ENCODE data around the gene LHFPL2. TPM values are rescaled to one million over a fixed set of nuclear protein-coding genes. Genes with fewer than 3 reads are reported as not detected.
"Not testable (repeated sequence)": the region's sequence is repeated elsewhere in the genome, so short reads cannot be mapped to it uniquely, and the experiment has no call there.

The LHFPL2 gene
- polyA plus RNA-seq, 3 donors = 3.7 to 11.6 (median 7.3) TPM

DNA sequence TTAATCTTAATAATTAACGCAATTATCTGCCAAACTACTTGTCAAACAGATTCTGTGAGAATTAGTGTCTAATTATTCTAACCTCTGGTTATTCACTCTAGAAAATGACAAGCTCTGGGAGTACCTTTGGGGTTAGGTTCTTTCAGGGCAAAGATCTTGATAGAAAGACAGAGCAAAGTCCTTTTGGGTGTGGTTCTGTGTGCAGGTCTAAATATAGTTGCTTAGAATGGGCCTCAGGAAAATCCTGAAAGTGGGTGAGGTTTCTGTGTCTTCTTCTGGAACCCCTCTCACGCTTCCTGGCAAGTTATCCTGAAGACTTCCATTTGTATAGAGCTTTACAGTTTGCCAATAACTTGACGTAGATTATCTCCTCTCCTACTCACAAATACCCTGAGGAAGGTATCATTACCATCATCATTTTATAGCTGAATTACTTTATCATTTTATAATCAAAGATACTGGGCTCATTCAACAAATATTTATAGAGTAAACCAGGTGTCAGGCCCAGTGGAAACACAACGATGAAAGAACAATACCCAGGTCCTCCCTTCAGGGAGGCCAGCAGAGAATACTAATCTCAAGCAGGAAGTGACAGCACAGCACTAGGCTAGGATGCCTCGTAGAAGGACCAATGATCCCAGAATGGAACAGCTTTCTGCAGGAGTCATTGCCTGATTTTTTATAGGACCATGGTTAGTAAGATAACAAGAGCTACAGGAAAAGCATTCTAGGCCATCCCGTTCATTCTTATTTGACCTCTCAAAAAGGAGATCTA, 27.6 kb upstream of the LHFPL2 start:
- WGBS (ENCODE audit: insufficient coverage) = 100% methylated on average over 1 of the region's 6 CpGs

DNA sequence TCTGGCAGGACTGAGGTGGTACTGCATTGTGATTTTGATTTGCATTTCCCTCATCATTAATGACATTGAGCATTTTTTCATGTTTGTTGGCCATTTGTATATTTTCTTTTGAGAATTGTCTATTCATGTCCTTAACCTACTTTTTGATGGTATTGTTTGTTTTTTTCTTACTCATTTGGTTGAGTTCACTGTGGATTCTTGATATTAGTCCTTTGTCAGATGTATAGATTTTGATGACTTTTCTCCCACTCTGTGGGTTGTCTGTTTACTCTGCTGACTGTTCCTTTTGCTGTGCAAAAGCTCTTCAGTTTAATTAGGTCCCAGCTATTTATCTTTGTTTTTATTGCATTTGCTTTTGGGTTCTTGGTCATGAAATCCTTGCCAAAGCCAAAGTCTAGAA, 25.3 kb upstream of the LHFPL2 start:
- intact Hi-C loops (cut with micrococcal nuclease); H3K36me3 ChIP-seq (replicated peaks in 1 of 2; ENCODE audit: control insufficient read depth in 1 of 2, insufficient read depth in 2 of 2, low read length in 2 of 2); H3K4me3 ChIP-seq (replicated peaks in 1 of 3; ENCODE audit: low read depth in 2 of 3, low read length in 3 of 3); H3K4me3 Mint-ChIP-seq; H3K27me3 ChIP-seq (ENCODE audit: control insufficient read depth in 2 of 2, insufficient read depth in 2 of 2, low read length in 2 of 2); H3K27ac Mint-ChIP-seq; H3K9me3 Mint-ChIP-seq; H3K36me3 Mint-ChIP-seq; H3K79me2 ChIP-seq (ENCODE audit: insufficient read depth, low read length); H3K4me1 ChIP-seq (ENCODE audit: control insufficient read depth in 1 of 2, insufficient read depth in 2 of 2, low read length in 2 of 2); H3K27me3 Mint-ChIP-seq (ENCODE audit: low read depth in 3 of 3); H3K4me2 ChIP-seq (replicated peaks; ENCODE audit: extremely low read depth, low read length, poor library complexity, severe bottlenecking); H3K9ac ChIP-seq (ENCODE audit: insufficient read depth, low read length, poor library complexity, severe bottlenecking); H3K9me3 ChIP-seq (replicated peaks in 1 of 2; ENCODE audit: control insufficient read depth in 1 of 2, insufficient read depth in 1 of 2, low read length in 2 of 2); H4K20me1 ChIP-seq (ENCODE audit: insufficient read depth, low read length); DNase-seq; H3K27ac ChIP-seq (ENCODE audit: low read depth in 1 of 2, low read length in 2 of 2); H3K4me1 Mint-ChIP-seq; H2AFZ ChIP-seq (ENCODE audit: insufficient read depth, low read depth, low read length, poor library complexity, severe bottlenecking): not testable (repeated sequence)

More for the DNA sequence above, 27.6 kb upstream of the LHFPL2 start:
- Histone ChIP-seq H3K4me2 (replicated peaks; ENCODE audit: extremely low read depth, low read length, poor library complexity, severe bottlenecking) (no peak overlapping the region), H3K4me3 (replicated peaks in 1 of 3; ENCODE audit: low read depth in 2 of 3, low read length in 3 of 3) (no peak overlapping the region), H4K20me1 (ENCODE audit: insufficient read depth, low read length) (no peaks in the 10 kb centered on the region), H3K36me3 (replicated peaks in 1 of 2; ENCODE audit: control insufficient read depth in 1 of 2, insufficient read depth in 2 of 2, low read length in 2 of 2) (no peaks in the 10 kb centered on the region), H3K9me3 (replicated peaks in 1 of 2; ENCODE audit: control insufficient read depth in 1 of 2, insufficient read depth in 1 of 2, low read length in 2 of 2) (no peaks in the 10 kb centered on the region), H3K79me2 (ENCODE audit: insufficient read depth, low read length) (no peaks in the 10 kb centered on the region), H3K9ac (ENCODE audit: insufficient read depth, low read length, poor library complexity, severe bottlenecking) (no peak overlapping the region), H3K4me1 (ENCODE audit: control insufficient read depth in 1 of 2, insufficient read depth in 2 of 2, low read length in 2 of 2) (no peaks in the 10 kb centered on the region), H2AFZ (ENCODE audit: insufficient read depth, low read depth, low read length, poor library complexity, severe bottlenecking) (no peak overlapping the region), H3K27me3 (ENCODE audit: control insufficient read depth in 2 of 2, insufficient read depth in 2 of 2, low read length in 2 of 2) (no peaks in the 10 kb centered on the region), H3K27ac (ENCODE audit: low read depth in 1 of 2, low read length in 2 of 2) (no peak overlapping the region)
- peaks cover 3 to 6% (median 5%) of the 10 kb centered on the region in 3 donors for H3K27me3 Mint-ChIP-seq (ENCODE audit: low read depth in 3 of 3)
- H3K4me1 Mint-ChIP-seq = no peaks in the 10 kb centered on the region
- DNase-seq = no peak
- intact Hi-C loops (cut with micrococcal nuclease) = no loop called here
- H3K27ac Mint-ChIP-seq = no peak overlapping the region
- H3K4me3 Mint-ChIP-seq = no peak overlapping the region
- H3K36me3 Mint-ChIP-seq = no peaks in the 10 kb centered on the region
- TF ChIP-seq, protein P1, sequence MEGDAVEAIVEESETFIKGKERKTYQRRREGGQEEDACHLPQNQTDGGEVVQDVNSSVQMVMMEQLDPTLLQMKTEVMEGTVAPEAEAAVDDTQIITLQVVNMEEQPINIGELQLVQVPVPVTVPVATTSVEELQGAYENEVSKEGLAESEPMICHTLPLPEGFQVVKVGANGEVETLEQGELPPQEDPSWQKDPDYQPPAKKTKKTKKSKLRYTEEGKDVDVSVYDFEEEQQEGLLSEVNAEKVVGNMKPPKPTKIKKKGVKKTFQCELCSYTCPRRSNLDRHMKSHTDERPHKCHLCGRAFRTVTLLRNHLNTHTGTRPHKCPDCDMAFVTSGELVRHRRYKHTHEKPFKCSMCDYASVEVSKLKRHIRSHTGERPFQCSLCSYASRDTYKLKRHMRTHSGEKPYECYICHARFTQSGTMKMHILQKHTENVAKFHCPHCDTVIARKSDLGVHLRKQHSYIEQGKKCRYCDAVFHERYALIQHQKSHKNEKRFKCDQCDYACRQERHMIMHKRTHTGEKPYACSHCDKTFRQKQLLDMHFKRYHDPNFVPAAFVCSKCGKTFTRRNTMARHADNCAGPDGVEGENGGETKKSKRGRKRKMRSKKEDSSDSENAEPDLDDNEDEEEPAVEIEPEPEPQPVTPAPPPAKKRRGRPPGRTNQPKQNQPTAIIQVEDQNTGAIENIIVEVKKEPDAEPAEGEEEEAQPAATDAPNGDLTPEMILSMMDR (IDR thresholded peaks at IDR 0.05) = no peak
- H3K9me3 Mint-ChIP-seq = peaks cover 0 to 2% (median 0%) of the 10 kb centered on the region in 7 donors

Data from CD14-positive monocyte (primary cell).